GM18505 (cell line): ENCODE data around the gene FASN.
A peak's percentile ranks its signal among the peaks of the same experiment; 100 is the strongest.

Experiments used
- ATAC-seq: cut with Tn5 transposase; IDR thresholded peaks from one replicate; pipeline ENCODE4 v1.9.1; 2021; ENCODE audit not compliant: unreplicated experiment
- POLR2A ChIP-seq: IDR thresholded peaks from 4 replicates; pipeline ENCODE4 v1.6.1; 2011; ENCODE audit warnings: borderline replicate concordance; ENCODE audit not compliant: insufficient read depth, insufficient read length; ENCODE audit errors: extremely low read depth

The FASN gene

GRCh38 chr17:82062076-82062983 lies 35.7 kb downstream of the FASN start:
- no peak for ATAC-seq
- TF ChIP-seq POLR2A, result no peak

- ATAC-seq, result no peak
Measured at GRCh38 chr17:82061047-82061925, 36.8 kb downstream of the FASN start.

GRCh38 chr17:82060614-82061013 lies 37.4 kb downstream of the FASN start:
- no peak for TF ChIP-seq POLR2A
- no peak for ATAC-seq

More at GRCh38 chr17:82061047-82061925, 36.8 kb downstream of the FASN start:
- no peak for TF ChIP-seq POLR2A

- no peak for ATAC-seq
- no peak for TF ChIP-seq POLR2A
Measured at GRCh38 chr17:82060001-82060380, 38.0 kb downstream of the FASN start.

- no peak for TF ChIP-seq POLR2A
- ATAC-seq, result no peak
Measured at GRCh38 chr17:82059272-82060000, 38.6 kb downstream of the FASN start.

- no peak for ATAC-seq
- TF ChIP-seq POLR2A, result no peak
Measured at GRCh38 chr17:82058855-82059249, 39.2 kb downstream of the FASN start.

GRCh38 chr17:82058230-82058854 lies 39.7 kb downstream of the FASN start:
- no peak for ATAC-seq
- no peak for TF ChIP-seq POLR2A

GRCh38 chr17:82056729-82057621 lies 41.1 kb downstream of the FASN start:
- no peak for ATAC-seq
- TF ChIP-seq POLR2A, result no peak

GRCh38 chr17:82055965-82056728 lies 41.9 kb downstream of the FASN start:
- no peak for TF ChIP-seq POLR2A
- ATAC-seq, result no peak

- TF ChIP-seq POLR2A, result peak; percentile 6
- no peak for ATAC-seq
Measured at GRCh38 chr17:82055023-82055964, 42.7 kb downstream of the FASN start.
